Upper lobe of left lung (tissue), 4 donors: ENCODE results near the gene NTSR1.

Source experiments
- CTCF ChIP-seq, 6 experiments: fragments of 450-650 bp in 4 of 6; fragments of 200-600 bp in 2 of 6; sonication (generic) in 2 of 6; IDR thresholded peaks; one replicate each; pipeline ENCODE4 v1.5.1; 2016 to 2019; ENCODE audit warnings: antibody characterized with exemption in 6 of 6
- EP300 ChIP-seq, 4 donors: sonication (generic); formaldehyde crosslinking; IDR thresholded peaks; one replicate each; pipeline ENCODE4 v1.5.1; 2017; ENCODE audit warnings: antibody characterized with exemption in 4 of 4, control low read depth in 2 of 4
- POLR2A ChIP-seq, 4 donors: fragments of 450-650 bp; IDR thresholded peaks; one replicate each; pipeline ENCODE4 v1.5.1; 2016 to 2017; ENCODE audit warnings: antibody characterized with exemption in 4 of 4, mild to moderate bottlenecking in 2 of 4
- POLR2AphosphoS5 ChIP-seq, 2 donors: sonication (generic); formaldehyde crosslinking; IDR thresholded peaks; one replicate each; pipeline ENCODE4 v1.5.1; 2017; ENCODE audit warnings: antibody characterized with exemption in 2 of 2

- TF ChIP-seq CTCF (IDR thresholded peaks at IDR 0.05) (no peak), POLR2AphosphoS5 (IDR thresholded peaks at IDR 0.05) (no peak), POLR2A (IDR thresholded peaks at IDR 0.05) (no peak), EP300 (IDR thresholded peaks at IDR 0.05) (no peak)
Measured at GRCh38 chr20:62714799-62715198, 6.2 kb downstream of the NTSR1 start.
